GM12878 (cell line): ENCODE data around the gene KMO. TPM values are rescaled to one million over a fixed set of nuclear protein-coding genes. Genes with fewer than 3 reads are reported as not detected.

Experiments used
- ATAC-seq: fragments of 200-7000 bp; cut with Tn5 transposase; 3 replicates; pipeline ENCODE4 v1.9.1; 2020; ENCODE audit warnings: mild to moderate bottlenecking, moderate library complexity
- BruUV-seq: library from RNA; stranded (reverse); fragments of 400-500 nt; replicated peaks from 2 replicates; lab custom pipeline; 2021; lab: Mats Ljungman, UMichigan
- CTCF ChIA-PET: fragments of 300-600 bp; sonication (Branson Sonifier 250); formaldehyde crosslinking; extraction: SDS; loops from one replicate; lab custom pipeline; 2021; ENCODE audit warnings: inconsistent platforms; lab: Yijun Ruan, JAX
- POLR2A ChIA-PET: fragments of 350-600 bp; formaldehyde crosslinking; extraction: SDS; loops from one replicate; lab custom pipeline; 2021; ENCODE audit warnings: inconsistent platforms; lab: Charles Lee
- RAD21 ChIA-PET: fragments of 300-600 bp; sonication (Branson Sonifier 250); formaldehyde crosslinking; loops from one replicate; lab custom pipeline; 2023; ENCODE audit warnings: antibody characterized with exemption; ENCODE audit not compliant: unreplicated experiment; lab: Charles Lee
- SMC1A ChIA-PET: fragments of 300-600 bp; sonication (Branson Sonifier 250); formaldehyde crosslinking; loops from one replicate; lab custom pipeline; 2023; ENCODE audit not compliant: unreplicated experiment, uncharacterized antibody; lab: Charles Lee
- DNase-seq: peaks from one replicate; pipeline ENCODE4 v3.0.0-alpha.2; 2011; ENCODE audit warnings: low read depth, low spot score
- FAIRE-seq: peaks from 3 replicates; lab custom pipeline; 2011; peaks lifted over from hg19 to GRCh38; lab: Jason Lieb, UNC
- H2AFZ ChIP-seq: 2 replicates; pipeline ENCODE4 v1.6.0; 2011; ENCODE audit warnings: low read depth, low read length, control low read depth; ENCODE audit not compliant: control insufficient read depth
- H3K27ac ChIP-seq: 2 replicates; pipeline ENCODE4 v1.5.1; 2011; ENCODE audit warnings: control low read depth; ENCODE audit not compliant: control insufficient read depth, insufficient read depth
- H3K27me3 ChIP-seq, 2 experiments: replicated peaks in 1 of 2; 2 replicates each; pipeline versions ENCODE4 v1.6.0 to v1.6.1; 2011; ENCODE audit warnings: low read length in 1 of 2; ENCODE audit not compliant: control insufficient read depth in 2 of 2, insufficient read depth in 2 of 2
- H3K36me3 ChIP-seq, 2 experiments: 2 replicates each; pipeline ENCODE4 v1.5.1; 2011; ENCODE audit warnings: low read length in 1 of 2; ENCODE audit not compliant: control insufficient read depth in 2 of 2, insufficient read depth in 2 of 2
- H3K4me1 ChIP-seq: 2 replicates; pipeline ENCODE4 v1.6.1; 2011; ENCODE audit warnings: mild to moderate bottlenecking, low read length, moderate library complexity, mixed read lengths; ENCODE audit not compliant: control insufficient read depth, insufficient read depth
- H3K4me2 ChIP-seq: 2 replicates; pipeline ENCODE4 v1.6.0; 2011; ENCODE audit warnings: control low read depth; ENCODE audit not compliant: control insufficient read depth, insufficient read depth
- H3K4me3 ChIP-seq: fragments of 200-600 bp; sonication (generic); 2 replicates; pipeline ENCODE4 v1.5.1; 2016
- H3K79me2 ChIP-seq: 2 replicates; pipeline ENCODE4 v1.6.0; 2011; ENCODE audit warnings: low read length; ENCODE audit not compliant: control insufficient read depth, insufficient read depth
- H3K9ac ChIP-seq: 2 replicates; pipeline ENCODE4 v1.8.0; 2011; ENCODE audit warnings: low read length, control low read depth, mixed read lengths; ENCODE audit not compliant: control insufficient read depth, insufficient read depth
- H3K9me3 ChIP-seq: replicated peaks from 3 replicates; pipeline ENCODE4 v1.5.1; 2011; ENCODE audit warnings: mild to moderate bottlenecking, low read length; ENCODE audit not compliant: control insufficient read depth, insufficient read depth
- H4K20me1 ChIP-seq: 2 replicates; pipeline ENCODE4 v1.6.0; 2011; ENCODE audit not compliant: control insufficient read depth, insufficient read depth
- ATF7 ChIP-seq: fragments of 450-650 bp; IDR thresholded peaks from 2 replicates; pipeline ENCODE4 v1.6.1; 2016; ENCODE audit warnings: low read depth, mild to moderate bottlenecking
- ESRRA ChIP-seq: IDR thresholded peaks from 2 replicates; pipeline ENCODE4 v1.6.1; 2012; ENCODE audit warnings: mild to moderate bottlenecking, low read length, improper control_type of control experiment
- FOXM1 ChIP-seq: IDR thresholded peaks from 2 replicates; pipeline ENCODE4 v1.6.1; 2012; ENCODE audit warnings: low read depth, mild to moderate bottlenecking, inconsistent platforms, low read length, moderate library complexity
- GABPA ChIP-seq: IDR thresholded peaks from 2 replicates; pipeline ENCODE4 v1.6.1; 2014; ENCODE audit warnings: antibody characterized with exemption, low read depth, mild to moderate bottlenecking, inconsistent platforms
- JUNB ChIP-seq: IDR thresholded peaks from 2 replicates; pipeline ENCODE4 v1.6.1; 2016; ENCODE audit warnings: antibody characterized with exemption, mild to moderate bottlenecking
- MEF2A ChIP-seq: IDR thresholded peaks from 2 replicates; pipeline ENCODE4 v1.6.1; 2011; ENCODE audit warnings: low read depth, mild to moderate bottlenecking, low read length, moderate library complexity; ENCODE audit not compliant: insufficient read depth
- NFIC ChIP-seq: IDR thresholded peaks from 2 replicates; pipeline ENCODE4 v1.6.1; 2012; ENCODE audit warnings: low read depth, mild to moderate bottlenecking, inconsistent platforms, low read length, moderate library complexity
- RUNX3 ChIP-seq: IDR thresholded peaks from 2 replicates; pipeline ENCODE4 v1.6.1; 2012; ENCODE audit warnings: low read length, inconsistent platforms
- SREBF2 ChIP-seq: IDR thresholded peaks from 2 replicates; pipeline ENCODE4 v1.6.1; 2012; ENCODE audit warnings: mild to moderate bottlenecking, low read length
- WGBS: methylation state at CpG from one replicate; pipeline ENCODE4 v1.1.6; 2016; ENCODE audit warnings: low lambda C conversion rate; ENCODE audit not compliant: insufficient replicate concordance, insufficient coverage; ENCODE audit errors: missing lambda C conversion rate; 5-methylcytosine and 5-hydroxymethylcytosine counted together
- in situ Hi-C: fragments of 300-500 bp; cut with MboI; formaldehyde crosslinking; loops from 9 replicates; pipeline ENCODE4 v1.14.3; 2018; ENCODE audit warnings: mixed read lengths
- intact Hi-C: fragments of 100-400 bp; cut with micrococcal nuclease; formaldehyde crosslinking; loops from one replicate; pipeline ENCODE4 v1.14.2; 2022; ENCODE audit not compliant: unreplicated experiment
- polyA plus RNA-seq, 11 experiments: library from polyadenylated mRNA; depleted of rRNA in 4 of 11; unstranded in 6 of 11; stranded (reverse) in 5 of 11; fragments of >200 nt; fragmentation: Nextera tagmentation in 4 of 11; fragmentation: Illumina TruSeq in 1 of 11; extraction: Ambion mirVana in 4 of 11; extraction: Trizol in 1 of 11; gene quantifications; 1 replicate in 1 of 11; 2 replicates in 10 of 11; pipeline versions ENCODE4 v1.2.1 to v1.2.3, GENCODE V29; 2011 to 2016; ENCODE audit warnings: inconsistent platforms in 2 of 11, missing spikeins in 2 of 11, low read depth in 1 of 11
- total RNA-seq, 4 experiments: library from RNA; depleted of rRNA in 3 of 4; stranded (reverse); fragments of >200 nt in 3 of 4; fragmentation: Illumina TruSeq in 1 of 4; extraction: Trizol in 1 of 4; gene quantifications; 2 replicates each; pipeline versions ENCODE4 v1.2.1 to v1.2.3, GENCODE V29; 2013 to 2021
- TF ChIP-seq, protein P1 (sequence below): IDR thresholded peaks from 2 replicates; pipeline ENCODE4 v1.6.1; 2012; ENCODE audit warnings: low read length, inconsistent platforms

Gene KMO
- total and polyA plus RNA-seq, 10 of the 15 experiments (the other 5 are each of a cell fraction or from before 2014, with no cell fraction given): 0.68 to 5.9 (median 1.5) TPM

DNA sequence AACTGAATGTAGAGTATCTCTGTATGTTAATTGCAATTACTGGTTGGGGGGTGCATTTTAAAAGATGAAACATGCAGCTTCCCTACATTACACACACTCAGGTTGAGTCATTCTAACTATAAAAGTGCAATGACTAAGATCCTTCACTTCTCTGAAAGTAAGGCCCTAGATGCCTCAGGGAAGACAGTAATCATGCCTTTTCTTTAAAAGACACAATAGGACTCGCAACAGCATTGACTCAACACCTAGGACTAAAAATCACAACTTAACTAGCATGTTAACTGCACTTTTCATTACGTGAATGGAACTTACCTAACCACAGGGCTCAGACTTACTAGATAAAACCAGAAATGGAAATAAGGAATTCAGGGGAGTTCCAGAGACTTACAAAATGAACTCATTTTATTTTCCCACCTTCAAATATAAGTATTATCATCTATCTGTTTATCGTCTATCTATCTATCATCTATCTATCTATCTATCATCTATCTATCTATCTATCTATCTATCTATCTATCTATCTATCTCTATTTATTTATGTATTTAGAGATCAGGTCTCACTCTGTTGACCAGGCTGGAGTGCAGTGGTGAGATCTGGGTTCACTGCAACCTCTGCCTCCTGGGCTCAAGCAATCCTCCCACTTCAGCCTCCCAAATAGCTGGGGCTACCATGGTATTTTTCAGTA, 60.2 kb downstream of the KMO start:
- in situ Hi-C loops: no loop called here
- peak; percentile 13 for DNase-seq
- Histone ChIP-seq H3K79me2 (no peaks in the 10 kb centered on the region), H3K9ac (no peak overlapping the region), H3K36me3 (no peaks in the 10 kb centered on the region; a peak in 1 of 4 replicates), H3K27me3 (no peaks in the 10 kb centered on the region), H3K27ac (no peak overlapping the region; the same call in 1 of the 2 replicates), H3K4me3 (no peak overlapping the region), H3K4me2 (no peak overlapping the region), H3K4me1 (no peaks in the 10 kb centered on the region), H4K20me1 (no peaks in the 10 kb centered on the region), H2AFZ (no peak overlapping the region), H3K9me3 (no peaks in the 10 kb centered on the region)
- WGBS: 26% methylated on average over 3 of the region's 3 CpGs
- ATAC-seq: peak; percentile 66
- FAIRE-seq: no peak
- ChIA-PET POLR2A (no interaction called here), RAD21 (interaction anchor here (1.9 kb wide), 1 partner anchor 19 kb away, joined by 7 read pairs; no protein-coding TSS in a partner anchor), CTCF (interaction anchor here (1.4 to 3.3 kb wide), 2 partner anchors 8 to 19 kb away, joined by 3 to 17 read pairs; no protein-coding TSS in a partner anchor), SMC1A (no interaction called here)
- BruUV-seq: no TSS peak
- TF ChIP-seq, protein P1, sequence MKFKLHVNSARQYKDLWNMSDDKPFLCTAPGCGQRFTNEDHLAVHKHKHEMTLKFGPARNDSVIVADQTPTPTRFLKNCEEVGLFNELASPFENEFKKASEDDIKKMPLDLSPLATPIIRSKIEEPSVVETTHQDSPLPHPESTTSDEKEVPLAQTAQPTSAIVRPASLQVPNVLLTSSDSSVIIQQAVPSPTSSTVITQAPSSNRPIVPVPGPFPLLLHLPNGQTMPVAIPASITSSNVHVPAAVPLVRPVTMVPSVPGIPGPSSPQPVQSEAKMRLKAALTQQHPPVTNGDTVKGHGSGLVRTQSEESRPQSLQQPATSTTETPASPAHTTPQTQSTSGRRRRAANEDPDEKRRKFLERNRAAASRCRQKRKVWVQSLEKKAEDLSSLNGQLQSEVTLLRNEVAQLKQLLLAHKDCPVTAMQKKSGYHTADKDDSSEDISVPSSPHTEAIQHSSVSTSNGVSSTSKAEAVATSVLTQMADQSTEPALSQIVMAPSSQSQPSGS: peak; percentile 49; the same call in 1 of the 2 replicates
- TF ChIP-seq JUNB (peak; percentile 27; the same call in 1 of the 2 replicates), SREBF2 (no peak), RUNX3 (peak; percentile 65), ESRRA (no peak), NFIC (peak; percentile 59; the same call in 1 of the 2 replicates), ATF7 (no peak), FOXM1 (no peak), MEF2A (0 out of 2 replicates have a peak, but pooled peaks have one; percentile 9), GABPA (0 out of 2 replicates have a peak, but pooled peaks have one; percentile 10)
- intact Hi-C loops: no loop called here
